CD1c-positive myeloid dendritic cell (primary cell): Measurements from ENCODE around the gene WDCP.
A peak's percentile ranks its signal among the peaks of the same experiment; 100 is the strongest.
"Not testable (repeated sequence)": the region's sequence is repeated elsewhere in the genome, so short reads cannot be mapped to it uniquely, and the experiment has no call there.

ENCODE experiments used
- DNase-seq: peaks from one replicate; pipeline ENCODE4 v3.0.0-alpha.2; 2016; ENCODE audit errors: extremely low spot score

The WDCP gene

GRCh38 chr2:24065341-24065740, 18.1 kb upstream of the WDCP start:
- DNase-seq: no peak

GRCh38 chr2:24058564-24059271, 11.5 kb upstream of the WDCP start:
- DNase-seq: peak; percentile 37

- no peak for DNase-seq
Observed at GRCh38 chr2:24055750-24056149, 8.6 kb upstream of the WDCP start.

- no peak for DNase-seq
Observed at GRCh38 chr2:24054366-24055010, 7.3 kb upstream of the WDCP start.

- no peak for DNase-seq
Observed at GRCh38 chr2:24052951-24053350, 5.8 kb upstream of the WDCP start.

GRCh38 chr2:24051833-24052232, 4.6 kb upstream of the WDCP start:
- DNase-seq: no peak

- peak; percentile 56 for DNase-seq
Observed at GRCh38 chr2:24050041-24050979, 3.1 kb upstream of the WDCP start.

GRCh38 chr2:24049485-24050021, 2.4 kb upstream of the WDCP start, which contains the start of gene FKBP1B:
Gene FKBP1B, plus strand, starts transcription at chr2:24049741. Its CDS starts 109 bp downstream, at chr2:24049850.
- DNase-seq: peak; percentile 56

- DNase-seq: no peak
Observed at GRCh38 chr2:24048769-24049484, 1.7 kb upstream of the WDCP start.

GRCh38 chr2:24047703-24048033, 477 bp upstream of the WDCP start:
- DNase-seq: no peak

GRCh38 chr2:24046599-24046929, 627 bp downstream of the WDCP start:
- no peak for DNase-seq

GRCh38 chr2:24045511-24046508, 1.4 kb downstream of the WDCP start:
- no peak for DNase-seq

GRCh38 chr2:24043133-24043532, 4.1 kb downstream of the WDCP start:
- not testable (repeated sequence) for DNase-seq

GRCh38 chr2:24040511-24040910, 6.7 kb downstream of the WDCP start:
- no peak for DNase-seq

- DNase-seq: no peak
Observed at GRCh38 chr2:24038786-24039499, 8.2 kb downstream of the WDCP start.

- DNase-seq: no peak
Observed at GRCh38 chr2:24026233-24026632, 21.0 kb downstream of the WDCP start.

- no peak for DNase-seq
Observed at GRCh38 chr2:24024996-24025663, 22.1 kb downstream of the WDCP start.

GRCh38 chr2:24024018-24024417, 23.2 kb downstream of the WDCP start:
- no peak for DNase-seq

- no peak for DNase-seq
Observed at GRCh38 chr2:24022975-24023575, 24.1 kb downstream of the WDCP start.
